ENCODE results near the gene TWF2.

GRCh38 chr3:52210550-52211046 lies 28.4 kb downstream of the TWF2 start:
- TF ChIP-seq CTCF (IDR thresholded peaks at IDR 0.05; ENCODE audit: poor library complexity, severe bottlenecking), result no peak
- TF ChIP-seq RAD21 (conservative IDR thresholded peaks at IDR 0.05), result no peak

Data from neural cell (in vitro differentiated cells).